LoVo (cell line): ENCODE results near the gene CELF1.

Experiments
- DNase-seq: peaks from one replicate; pipeline ENCODE4 v3.0.0-alpha.2; 2016; ENCODE audit warnings: low spot score

The CELF1 gene

GRCh38 chr11:47415949-47416472, 136.9 kb downstream of the CELF1 start:
- peak; percentile 71 for DNase-seq
